Measurements from ENCODE around the gene KCNE3.

Gene KCNE3

DNA sequence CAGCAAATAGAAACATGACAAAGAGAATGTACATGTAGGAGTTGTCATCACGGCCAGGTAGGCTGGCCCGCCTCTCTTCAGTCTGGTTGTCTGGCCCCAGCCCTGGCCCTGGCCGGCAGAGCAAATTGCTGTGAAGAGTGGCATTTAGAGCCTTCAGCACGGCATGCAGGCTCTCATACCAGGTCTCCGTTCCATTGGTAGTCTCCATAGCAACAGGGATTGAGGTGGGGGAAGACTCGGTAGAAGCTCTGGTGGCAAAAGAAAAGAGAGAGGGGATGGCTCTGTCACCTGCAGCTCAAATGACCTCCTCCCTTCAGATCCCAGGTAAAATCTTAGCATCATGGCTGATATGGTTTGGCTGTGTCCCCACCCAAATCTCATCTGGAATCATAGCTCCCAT, 10.0 kb downstream of the KCNE3 start:
- H3K27me3 Mint-ChIP-seq (ENCODE audit: low read depth) = no peaks in the 10 kb centered on the region
- H3K4me3 Mint-ChIP-seq = no peak overlapping the region
- TF ChIP-seq, protein P1, sequence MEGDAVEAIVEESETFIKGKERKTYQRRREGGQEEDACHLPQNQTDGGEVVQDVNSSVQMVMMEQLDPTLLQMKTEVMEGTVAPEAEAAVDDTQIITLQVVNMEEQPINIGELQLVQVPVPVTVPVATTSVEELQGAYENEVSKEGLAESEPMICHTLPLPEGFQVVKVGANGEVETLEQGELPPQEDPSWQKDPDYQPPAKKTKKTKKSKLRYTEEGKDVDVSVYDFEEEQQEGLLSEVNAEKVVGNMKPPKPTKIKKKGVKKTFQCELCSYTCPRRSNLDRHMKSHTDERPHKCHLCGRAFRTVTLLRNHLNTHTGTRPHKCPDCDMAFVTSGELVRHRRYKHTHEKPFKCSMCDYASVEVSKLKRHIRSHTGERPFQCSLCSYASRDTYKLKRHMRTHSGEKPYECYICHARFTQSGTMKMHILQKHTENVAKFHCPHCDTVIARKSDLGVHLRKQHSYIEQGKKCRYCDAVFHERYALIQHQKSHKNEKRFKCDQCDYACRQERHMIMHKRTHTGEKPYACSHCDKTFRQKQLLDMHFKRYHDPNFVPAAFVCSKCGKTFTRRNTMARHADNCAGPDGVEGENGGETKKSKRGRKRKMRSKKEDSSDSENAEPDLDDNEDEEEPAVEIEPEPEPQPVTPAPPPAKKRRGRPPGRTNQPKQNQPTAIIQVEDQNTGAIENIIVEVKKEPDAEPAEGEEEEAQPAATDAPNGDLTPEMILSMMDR (IDR thresholded peaks at IDR 0.05; ENCODE audit: unreplicated experiment in 3 of 3) = no peak
- no peaks in the 10 kb centered on the region for H3K36me3 Mint-ChIP-seq (ENCODE audit: low read depth)
- no peak overlapping the region for H3K27ac Mint-ChIP-seq
- no peaks in the 10 kb centered on the region for H3K9me3 Mint-ChIP-seq
- no peaks in the 10 kb centered on the region for H3K4me1 Mint-ChIP-seq

DNA sequence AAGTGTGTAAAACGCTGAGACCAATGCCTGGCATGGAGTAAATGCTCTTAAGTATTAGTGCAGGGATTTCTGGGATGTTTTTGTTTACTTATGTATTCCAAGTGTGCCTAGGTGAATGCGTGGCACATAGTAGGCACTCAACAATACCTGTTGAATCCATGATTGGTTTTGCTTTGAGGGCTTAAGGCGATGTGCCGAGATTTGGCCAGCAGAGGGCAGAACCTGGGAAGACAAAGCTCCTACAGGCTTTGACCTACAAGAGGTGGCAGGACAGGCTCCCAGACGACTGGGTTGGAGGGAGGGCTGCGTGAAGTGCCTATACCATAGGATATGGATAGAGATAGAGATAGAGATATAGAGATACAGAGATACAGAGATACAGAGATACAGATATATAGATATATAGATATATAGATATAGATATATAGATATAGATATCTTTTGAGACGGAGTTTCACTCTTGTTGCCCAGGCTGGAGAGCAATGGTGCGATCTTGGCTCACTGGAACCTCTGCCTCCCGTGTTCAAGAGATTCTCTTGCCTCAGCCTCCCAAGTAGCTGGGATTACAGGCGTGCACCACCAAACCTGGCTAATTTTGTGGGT, 13.9 kb downstream of the KCNE3 start:
- Mint-ChIP-seq H3K27ac (peak overlapping the region in 1 of 3 experiments; percentile 8), H3K9me3 (no peaks in the 10 kb centered on the region), H3K36me3 (ENCODE audit: low read depth) (no peaks in the 10 kb centered on the region), H3K4me3 (no peak overlapping the region), H3K4me1 (no peaks in the 10 kb centered on the region), H3K27me3 (ENCODE audit: low read depth) (no peaks in the 10 kb centered on the region)
- TF ChIP-seq, protein P1 (IDR thresholded peaks at IDR 0.05; ENCODE audit: unreplicated experiment in 3 of 3) = peak; percentile 67 to 83 (median 75)

DNA sequence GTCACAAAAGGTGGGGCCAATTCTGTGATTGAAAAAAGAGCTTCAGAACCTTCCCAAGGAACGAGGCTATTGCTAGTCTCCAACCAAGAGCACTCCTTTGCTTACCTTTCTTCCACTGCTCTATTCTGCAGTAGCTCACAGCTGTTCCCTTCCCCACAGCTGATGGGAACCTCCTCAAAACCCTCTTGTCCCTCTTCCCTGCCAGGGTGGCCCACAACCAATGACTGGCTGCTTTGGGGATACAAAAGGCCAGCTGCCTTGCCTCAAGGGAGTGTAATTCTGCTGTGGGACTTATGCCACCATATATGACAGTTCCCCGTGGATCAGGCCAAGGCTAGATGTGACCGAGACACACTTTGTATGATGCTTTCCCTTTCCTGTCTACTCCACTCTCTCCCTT, 15.0 kb downstream of the KCNE3 start:
- no peak overlapping the region for H3K4me3 Mint-ChIP-seq
- no peak overlapping the region for H3K27ac Mint-ChIP-seq
- no peaks in the 10 kb centered on the region for H3K27me3 Mint-ChIP-seq (ENCODE audit: low read depth)
- no peaks in the 10 kb centered on the region for H3K4me1 Mint-ChIP-seq
- TF ChIP-seq, protein P1 (IDR thresholded peaks at IDR 0.05; ENCODE audit: unreplicated experiment in 3 of 3) = no peak
- no peaks in the 10 kb centered on the region for H3K9me3 Mint-ChIP-seq
- H3K36me3 Mint-ChIP-seq (ENCODE audit: low read depth) = no peaks in the 10 kb centered on the region

- no peaks in the 10 kb centered on the region for H3K27me3 Mint-ChIP-seq (ENCODE audit: low read depth)
- peaks cover 10% of the 10 kb centered on the region for H3K4me1 Mint-ChIP-seq
- H3K27ac Mint-ChIP-seq = no peak overlapping the region
- H3K36me3 Mint-ChIP-seq (ENCODE audit: low read depth) = no peaks in the 10 kb centered on the region
- H3K4me3 Mint-ChIP-seq = no peak overlapping the region
- TF ChIP-seq, protein P1 (IDR thresholded peaks at IDR 0.05; ENCODE audit: unreplicated experiment in 3 of 3) = no peak
- H3K9me3 Mint-ChIP-seq = no peaks in the 10 kb centered on the region
Observed at GRCh38 chr11:74450318-74450717, 17.0 kb downstream of the KCNE3 start.

DNA sequence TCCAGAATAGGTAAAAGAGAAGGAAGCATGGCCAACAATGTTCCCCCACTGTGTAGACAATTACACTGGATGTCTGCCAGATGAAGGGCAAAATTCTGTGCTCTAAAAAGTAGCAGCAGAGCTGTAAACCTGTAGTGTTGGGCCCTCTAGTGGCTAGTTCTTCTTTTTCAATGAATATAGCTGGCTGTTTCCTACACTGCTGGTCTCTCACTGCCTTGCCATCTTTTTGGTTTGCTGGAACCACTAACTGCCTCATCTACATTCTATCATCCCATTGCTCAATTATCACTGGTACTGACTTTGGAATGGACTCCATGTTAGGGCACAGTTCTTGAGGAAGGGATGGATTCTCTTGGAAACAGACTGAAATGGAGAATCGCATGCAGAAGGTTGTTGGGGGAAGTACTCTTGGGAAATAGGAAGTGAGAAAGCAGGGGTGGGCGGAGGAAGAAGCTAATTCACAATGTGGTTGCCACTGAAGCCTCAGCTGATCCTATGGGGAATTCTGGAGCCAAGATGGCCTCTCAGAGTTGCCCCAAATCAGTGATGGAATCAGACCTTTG, 17.9 kb downstream of the KCNE3 start:
- no peaks in the 10 kb centered on the region for H3K9me3 Mint-ChIP-seq
- no peaks in the 10 kb centered on the region for H3K36me3 Mint-ChIP-seq (ENCODE audit: low read depth)
- H3K4me1 Mint-ChIP-seq = peaks cover 15% of the 10 kb centered on the region
- no peak overlapping the region for H3K4me3 Mint-ChIP-seq
- TF ChIP-seq, protein P1 (IDR thresholded peaks at IDR 0.05; ENCODE audit: unreplicated experiment in 3 of 3) = peak; percentile 71 to 76 (median 74)
- H3K27ac Mint-ChIP-seq = no peak overlapping the region
- H3K27me3 Mint-ChIP-seq (ENCODE audit: low read depth) = no peaks in the 10 kb centered on the region

DNA sequence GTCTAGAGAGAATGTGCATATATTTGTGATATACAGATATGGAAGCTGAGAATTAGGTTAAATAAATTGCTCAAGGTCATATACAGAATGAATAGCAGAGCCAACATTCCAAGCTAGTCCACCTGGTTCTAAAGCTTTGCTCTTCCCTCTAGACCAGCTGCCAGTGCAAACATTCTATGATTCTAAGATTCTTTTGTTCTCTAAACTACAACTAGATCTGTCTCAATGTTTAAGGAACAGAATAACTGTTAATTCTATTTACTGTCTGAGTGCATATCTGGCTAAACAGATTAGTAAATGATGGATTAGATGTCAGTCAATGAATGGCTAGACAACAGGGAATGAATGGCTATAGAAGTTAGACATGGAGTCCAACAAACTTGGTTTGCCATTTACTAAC, 19.6 kb downstream of the KCNE3 start:
- no peak overlapping the region for H3K27ac Mint-ChIP-seq
- TF ChIP-seq, protein P1 (IDR thresholded peaks at IDR 0.05; ENCODE audit: unreplicated experiment in 3 of 3) = no peak
- no peak overlapping the region for H3K4me3 Mint-ChIP-seq
- no peaks in the 10 kb centered on the region for H3K36me3 Mint-ChIP-seq (ENCODE audit: low read depth)
- peaks cover 32% of the 10 kb centered on the region for H3K4me1 Mint-ChIP-seq
- no peaks in the 10 kb centered on the region for H3K27me3 Mint-ChIP-seq (ENCODE audit: low read depth)
- no peaks in the 10 kb centered on the region for H3K9me3 Mint-ChIP-seq

Data from nephron (organoid).